A673 (cell line): Measurements from ENCODE around the gene MGA. TPM values are rescaled to one million over a fixed set of nuclear protein-coding genes. Genes with fewer than 3 reads are reported as not detected.

Source experiments
- BruUV-seq: library from RNA; stranded (reverse); fragments of 400-500 nt; replicated peaks from 2 replicates; lab custom pipeline; 2021; lab: Mats Ljungman, UMichigan
- CTCF ChIA-PET: fragments of 300-600 bp; sonication (Branson Sonifier 250); formaldehyde crosslinking; loops from one replicate; lab custom pipeline; 2022; ENCODE audit warnings: antibody characterized with exemption; lab: Charles Lee
- POLR2A ChIA-PET: fragments of 300-600 bp; sonication (Branson Sonifier 250); formaldehyde crosslinking; loops from one replicate; lab custom pipeline; 2022; ENCODE audit warnings: antibody characterized with exemption; ENCODE audit not compliant: low non-redundant PET; lab: Charles Lee
- DNase-seq: peaks from one replicate; pipeline ENCODE4 v3.0.0-alpha.2; 2015; ENCODE audit warnings: low spot score
- H3K27ac ChIP-seq: fragments of 200-600 bp; sonication (generic); 2 replicates; pipeline ENCODE4 v1.5.1; 2016; ENCODE audit warnings: mixed run types, low read depth, mild to moderate bottlenecking, mixed read lengths, antibody characterized with exemption, low read length; ENCODE audit not compliant: poor library complexity, severe bottlenecking
- H3K27me3 ChIP-seq: fragments of 200-600 bp; sonication (generic); replicated peaks from 2 replicates; pipeline ENCODE4 v1.6.1; 2017; ENCODE audit warnings: mixed run types, low read depth, mild to moderate bottlenecking, mixed read lengths, antibody characterized with exemption, low read length; ENCODE audit not compliant: insufficient read depth, poor library complexity
- H3K36me3 ChIP-seq: fragments of 200-600 bp; sonication (generic); 2 replicates; pipeline ENCODE4 v1.6.1; 2016; ENCODE audit warnings: mixed run types, mild to moderate bottlenecking, mixed read lengths, antibody characterized with exemption, low read length; ENCODE audit not compliant: insufficient read depth, poor library complexity, severe bottlenecking
- H3K4me1 ChIP-seq: fragments of 200-600 bp; sonication (generic); 2 replicates; pipeline ENCODE4 v1.6.1; 2017; ENCODE audit warnings: mixed run types, mild to moderate bottlenecking, mixed read lengths, antibody characterized with exemption, low read length; ENCODE audit not compliant: insufficient read depth, poor library complexity, severe bottlenecking
- H3K4me3 ChIP-seq: fragments of 200-600 bp; sonication (generic); 2 replicates; pipeline ENCODE4 v1.5.1; 2016; ENCODE audit warnings: low read depth, mixed run types, mild to moderate bottlenecking, mixed read lengths, low read length; ENCODE audit not compliant: poor library complexity, severe bottlenecking
- H3K9me3 ChIP-seq: fragments of 200-600 bp; sonication (generic); 2 replicates; pipeline ENCODE4 v1.6.1; 2016; ENCODE audit warnings: mixed run types, low read depth, mild to moderate bottlenecking, mixed read lengths, antibody characterized with exemption, low read length; ENCODE audit not compliant: poor library complexity, severe bottlenecking
- EZH2 ChIP-seq: fragments of 200-600 bp; sonication (generic); IDR thresholded peaks from 2 replicates; pipeline ENCODE4 v1.6.1; 2017; ENCODE audit warnings: borderline replicate concordance, low read depth, mild to moderate bottlenecking, mixed read lengths, antibody characterized with exemption, low read length; ENCODE audit not compliant: poor library complexity, severe bottlenecking
- intact Hi-C: fragments of 100-400 bp; cut with micrococcal nuclease; formaldehyde crosslinking; loops from one replicate; pipeline ENCODE4 v1.10.0; 2022; ENCODE audit not compliant: unreplicated experiment
- total RNA-seq: library from RNA; stranded (reverse); gene quantifications from 2 replicates; pipeline ENCODE4 v1.2.3, GENCODE V29; 2021
- TF ChIP-seq, protein P1 (sequence below): fragments of 300-800, 200-600 bp; sonication (generic); conservative IDR thresholded peaks from 2 replicates; pipeline ENCODE4 v1.5.1; 2017; ENCODE audit warnings: low read depth, mild to moderate bottlenecking, antibody characterized with exemption, low read length, moderate library complexity, mixed read lengths

Gene MGA
- total RNA-seq, 1 experiment from 2014 or later: 49.3 TPM

- ChIA-PET CTCF (no interaction called here), POLR2A (no interaction called here)
- DNase-seq: peak; percentile 33
- Histone ChIP-seq H3K4me3 (no peak overlapping the region), H3K27me3 (no peaks in the 10 kb centered on the region), H3K27ac (no peak overlapping the region), H3K9me3 (no peaks in the 10 kb centered on the region), H3K4me1 (peaks cover 48% of the 10 kb centered on the region), H3K36me3 (no peaks in the 10 kb centered on the region)
- no TSS peak for BruUV-seq
- intact Hi-C loops: no loop called here
- no peak for TF ChIP-seq EZH2
- TF ChIP-seq, protein P1, sequence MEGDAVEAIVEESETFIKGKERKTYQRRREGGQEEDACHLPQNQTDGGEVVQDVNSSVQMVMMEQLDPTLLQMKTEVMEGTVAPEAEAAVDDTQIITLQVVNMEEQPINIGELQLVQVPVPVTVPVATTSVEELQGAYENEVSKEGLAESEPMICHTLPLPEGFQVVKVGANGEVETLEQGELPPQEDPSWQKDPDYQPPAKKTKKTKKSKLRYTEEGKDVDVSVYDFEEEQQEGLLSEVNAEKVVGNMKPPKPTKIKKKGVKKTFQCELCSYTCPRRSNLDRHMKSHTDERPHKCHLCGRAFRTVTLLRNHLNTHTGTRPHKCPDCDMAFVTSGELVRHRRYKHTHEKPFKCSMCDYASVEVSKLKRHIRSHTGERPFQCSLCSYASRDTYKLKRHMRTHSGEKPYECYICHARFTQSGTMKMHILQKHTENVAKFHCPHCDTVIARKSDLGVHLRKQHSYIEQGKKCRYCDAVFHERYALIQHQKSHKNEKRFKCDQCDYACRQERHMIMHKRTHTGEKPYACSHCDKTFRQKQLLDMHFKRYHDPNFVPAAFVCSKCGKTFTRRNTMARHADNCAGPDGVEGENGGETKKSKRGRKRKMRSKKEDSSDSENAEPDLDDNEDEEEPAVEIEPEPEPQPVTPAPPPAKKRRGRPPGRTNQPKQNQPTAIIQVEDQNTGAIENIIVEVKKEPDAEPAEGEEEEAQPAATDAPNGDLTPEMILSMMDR: no peak
Measured at GRCh38 chr15:41792000-41792637, 131.9 kb downstream of the MGA start.

DNA sequence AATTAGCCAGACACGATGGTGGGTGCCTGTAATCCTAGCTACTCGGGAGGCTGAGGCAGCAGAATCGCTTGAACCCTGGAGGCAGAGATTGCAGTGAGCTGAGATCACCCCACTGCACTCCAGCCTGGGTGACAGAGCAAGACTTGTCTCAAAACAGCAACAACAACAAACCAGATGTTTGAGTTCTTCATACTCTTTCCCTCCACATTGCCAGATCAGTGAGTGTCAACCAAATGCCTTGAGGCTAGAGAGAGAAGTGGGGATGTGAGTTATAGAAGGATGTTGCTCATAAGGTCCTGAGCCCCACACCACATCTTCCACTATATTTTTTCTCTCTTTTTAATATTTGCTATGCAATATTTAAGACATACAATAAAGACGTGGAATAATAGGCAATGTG lies 133.9 kb downstream of the MGA start:
- CTCF ChIA-PET: no interaction called here
- POLR2A ChIA-PET: interaction anchor here (0.6 kb wide), 1 partner anchor 41 kb away, joined by 3 read pairs; no protein-coding TSS in a partner anchor
- BruUV-seq: no TSS peak

GRCh38 chr15:41795996-41796856 lies 136.0 kb downstream of the MGA start:
- ChIA-PET POLR2A (interaction anchor here (0.7 kb wide), 1 partner anchor 24 kb away, joined by 3 read pairs; no protein-coding TSS in a partner anchor), CTCF (no interaction called here)
- H3K27ac ChIP-seq: peak overlapping the region; percentile 52
- BruUV-seq: no TSS peak
- H3K27me3 ChIP-seq: no peaks in the 10 kb centered on the region
- TF ChIP-seq, protein P1: no peak
- no peak for TF ChIP-seq EZH2
- no peak overlapping the region for H3K4me3 ChIP-seq
- peaks cover 38% of the 10 kb centered on the region for H3K4me1 ChIP-seq
- intact Hi-C loops: no loop called here
- no peaks in the 10 kb centered on the region for H3K9me3 ChIP-seq
- peaks cover 2% of the 10 kb centered on the region for H3K36me3 ChIP-seq
- peak; percentile 53 for DNase-seq

More for the DNA sequence above, 133.9 kb downstream of the MGA start:
- Histone ChIP-seq H3K36me3 (no peaks in the 10 kb centered on the region), H3K27me3 (no peaks in the 10 kb centered on the region), H3K27ac (no peak overlapping the region), H3K4me3 (no peak overlapping the region), H3K4me1 (peaks cover 53% of the 10 kb centered on the region), H3K9me3 (no peaks in the 10 kb centered on the region)
- TF ChIP-seq EZH2: no peak
- TF ChIP-seq, protein P1: no peak
- DNase-seq: no peak
- intact Hi-C loops: no loop called here
